HG02852 (cell line): ENCODE results near the gene ARPC5.
"Not testable (repeated sequence)": the region's sequence is repeated elsewhere in the genome, so short reads cannot be mapped to it uniquely, and the experiment has no call there.

Experiments used
- ATAC-seq: cut with Tn5 transposase; IDR thresholded peaks from one replicate; pipeline ENCODE4 v1.9.1; 2021; ENCODE audit warnings: mild to moderate bottlenecking, moderate library complexity; ENCODE audit not compliant: unreplicated experiment

Gene ARPC5

GRCh38 chr1:183646776-183647175 is 11.2 kb upstream of the ARPC5 start:
- ATAC-seq, result no peak

DNA sequence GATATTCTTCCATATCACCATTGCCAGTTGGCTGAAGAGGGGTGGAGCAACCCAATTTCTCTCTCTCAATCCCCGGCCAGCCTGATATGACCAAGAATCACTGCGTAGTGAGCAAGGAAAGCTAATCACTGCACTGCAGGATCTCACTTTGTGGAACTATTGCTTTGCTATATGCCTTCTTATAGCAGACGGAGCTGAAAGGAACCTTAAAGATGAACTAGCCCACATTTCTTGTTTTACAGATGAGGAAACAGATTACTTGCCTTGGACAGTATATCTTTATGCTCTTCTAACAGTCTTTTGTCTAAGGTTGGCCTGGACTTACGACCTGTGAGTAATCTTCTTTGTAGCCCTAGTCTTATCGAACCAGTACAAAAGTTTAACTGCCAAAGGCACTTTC is 9.9 kb upstream of the ARPC5 start:
- no peak for ATAC-seq

DNA sequence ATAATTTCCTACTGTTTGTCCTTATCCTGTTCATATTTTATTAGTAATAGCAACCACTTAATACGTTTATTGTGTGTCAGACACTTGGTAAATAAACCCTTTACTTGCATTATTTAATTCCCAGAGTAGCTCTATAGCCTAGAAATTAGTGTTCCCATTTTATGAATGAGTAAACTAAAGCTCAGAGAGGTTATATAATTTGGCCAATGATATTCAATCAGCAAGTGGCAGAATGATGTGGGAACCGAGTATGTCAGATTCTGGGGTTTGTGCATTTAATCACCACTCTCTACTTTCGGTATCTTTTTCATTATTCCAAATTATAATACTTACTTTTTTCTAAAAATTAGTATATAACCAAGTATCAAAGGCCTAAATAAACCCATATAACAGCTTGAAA is 6.6 kb upstream of the ARPC5 start:
- ATAC-seq, result no peak

DNA sequence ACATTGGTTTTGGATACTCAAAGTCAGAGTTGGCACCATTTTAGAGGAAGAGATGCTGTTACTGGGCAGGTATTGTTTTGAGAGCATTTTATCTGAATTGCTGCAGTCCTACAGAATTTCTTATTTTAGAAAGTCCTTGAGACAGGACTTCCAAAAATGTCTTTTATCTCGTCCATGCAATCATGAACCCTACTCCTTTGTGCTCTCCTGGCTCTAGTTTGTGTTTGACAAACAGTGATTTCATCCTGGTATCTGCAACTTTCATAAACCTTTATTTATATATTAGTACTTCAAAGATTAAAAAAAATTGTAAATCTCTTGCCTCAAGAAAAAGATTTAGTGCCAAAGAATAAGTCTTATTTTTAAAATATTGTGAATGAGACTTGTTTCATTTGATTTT is 4.6 kb upstream of the ARPC5 start:
- ATAC-seq, result no peak

DNA sequence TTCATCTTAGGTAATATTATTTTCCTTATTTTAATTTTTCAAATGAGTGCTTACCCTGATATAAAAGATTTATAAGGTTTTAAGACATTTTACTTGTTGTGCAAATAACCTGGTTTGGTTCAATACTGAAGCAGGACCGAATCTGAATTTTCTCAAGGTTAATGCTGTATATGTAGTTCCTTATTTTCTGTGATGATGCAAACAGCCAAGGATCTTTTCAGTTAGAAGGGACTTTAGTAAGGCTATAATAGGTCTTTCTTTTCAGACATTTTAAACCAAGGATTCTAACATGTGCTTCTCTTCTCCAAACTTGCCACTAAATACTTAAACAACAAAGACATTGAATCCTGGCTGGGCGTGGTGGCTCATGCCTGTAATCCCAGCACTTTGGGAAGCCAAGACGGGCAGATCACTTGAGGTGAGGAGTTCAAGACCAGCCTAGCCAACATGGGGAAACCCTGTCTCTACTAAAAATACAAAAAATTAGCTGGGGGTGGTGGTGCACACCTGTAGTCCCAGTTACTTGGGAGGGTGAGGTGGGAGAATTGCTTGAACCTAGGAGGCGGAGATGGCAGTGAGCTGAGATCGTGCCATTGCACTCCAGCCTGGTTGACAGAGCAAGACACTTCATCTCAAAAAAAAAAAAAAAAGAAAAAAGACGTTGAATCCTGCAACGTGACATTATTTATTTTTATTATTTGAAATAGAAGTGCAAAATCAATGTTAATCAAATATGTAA is 3.2 kb upstream of the ARPC5 start:
- ATAC-seq, result no peak

DNA sequence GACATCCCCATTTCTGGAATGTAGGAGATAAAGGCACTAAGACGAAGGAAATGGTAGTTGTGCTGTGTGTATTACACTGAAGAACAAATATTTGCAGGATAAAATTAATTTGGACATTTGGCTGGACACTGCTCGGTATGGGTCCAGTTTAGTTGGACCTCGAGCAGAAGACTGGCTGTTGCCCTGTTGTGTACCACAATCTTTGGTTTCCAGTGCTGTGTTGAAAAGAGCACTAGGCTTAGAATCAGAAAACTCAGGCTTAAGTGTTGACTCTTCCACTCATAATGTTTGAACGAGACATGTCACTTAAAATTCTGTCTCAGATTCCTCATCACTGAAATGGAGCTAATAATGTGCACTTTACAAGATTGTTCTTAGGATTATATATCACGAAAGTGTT is 1.2 kb upstream of the ARPC5 start:
- no peak for ATAC-seq

GRCh38 chr1:183636334-183636682 is 725 bp upstream of the ARPC5 start:
- no peak for ATAC-seq

DNA sequence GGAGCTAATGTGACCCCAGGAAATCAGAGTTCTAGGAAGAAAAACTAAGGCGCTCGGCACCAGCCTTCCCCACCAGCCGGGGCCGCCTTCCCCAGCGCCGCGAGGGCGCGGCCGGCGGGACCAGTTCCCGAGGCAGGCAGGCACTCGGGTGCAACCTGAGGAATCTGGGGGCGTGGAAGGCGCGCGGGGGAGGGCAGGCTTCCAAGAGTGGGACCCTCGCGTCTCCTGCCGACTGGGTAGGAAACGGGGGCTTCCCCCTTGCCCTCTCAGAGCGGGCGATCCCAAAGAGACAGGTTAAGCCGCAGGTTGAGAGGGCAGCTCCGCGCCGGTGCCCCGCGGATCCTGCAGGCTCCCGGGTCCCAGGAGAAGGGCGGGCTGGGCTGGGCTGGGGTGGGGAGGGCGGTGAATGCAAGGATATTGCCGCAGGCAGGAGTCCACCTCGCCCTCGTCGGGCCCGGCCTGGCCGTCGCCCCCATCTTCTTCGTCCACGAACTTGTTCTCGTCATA is 431 bp downstream of the ARPC5 start:
- ATAC-seq, result peak; percentile 11

DNA sequence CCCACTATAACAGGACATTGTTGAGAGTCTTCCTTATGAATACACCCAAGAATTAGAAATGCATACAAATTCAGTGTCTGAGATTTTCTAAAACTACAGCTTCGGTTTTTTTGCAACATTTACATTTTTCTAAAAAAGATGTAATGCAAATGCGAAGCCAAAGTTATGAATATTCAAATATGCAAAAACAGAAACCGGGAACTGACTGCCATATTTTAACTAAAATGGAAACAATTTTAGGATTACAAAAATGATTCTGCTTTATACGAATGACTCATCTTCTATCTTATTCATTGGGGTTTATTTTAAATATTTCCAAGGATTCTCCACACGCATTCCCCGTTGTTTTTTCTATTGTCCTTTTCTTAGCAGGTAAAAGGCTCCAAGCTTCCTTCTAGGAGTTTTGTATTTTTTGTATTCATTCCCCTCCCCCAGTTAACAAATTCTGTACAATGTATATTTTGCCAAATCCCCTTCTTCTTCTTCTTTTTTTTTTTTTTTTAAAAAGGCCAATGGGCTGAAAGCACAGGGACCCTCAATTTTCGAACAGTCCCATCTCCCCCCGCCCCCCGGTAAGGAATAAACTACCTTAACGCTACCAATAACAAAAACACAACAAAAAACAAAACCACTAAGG is 1.0 kb downstream of the ARPC5 start:
- no peak for ATAC-seq

DNA sequence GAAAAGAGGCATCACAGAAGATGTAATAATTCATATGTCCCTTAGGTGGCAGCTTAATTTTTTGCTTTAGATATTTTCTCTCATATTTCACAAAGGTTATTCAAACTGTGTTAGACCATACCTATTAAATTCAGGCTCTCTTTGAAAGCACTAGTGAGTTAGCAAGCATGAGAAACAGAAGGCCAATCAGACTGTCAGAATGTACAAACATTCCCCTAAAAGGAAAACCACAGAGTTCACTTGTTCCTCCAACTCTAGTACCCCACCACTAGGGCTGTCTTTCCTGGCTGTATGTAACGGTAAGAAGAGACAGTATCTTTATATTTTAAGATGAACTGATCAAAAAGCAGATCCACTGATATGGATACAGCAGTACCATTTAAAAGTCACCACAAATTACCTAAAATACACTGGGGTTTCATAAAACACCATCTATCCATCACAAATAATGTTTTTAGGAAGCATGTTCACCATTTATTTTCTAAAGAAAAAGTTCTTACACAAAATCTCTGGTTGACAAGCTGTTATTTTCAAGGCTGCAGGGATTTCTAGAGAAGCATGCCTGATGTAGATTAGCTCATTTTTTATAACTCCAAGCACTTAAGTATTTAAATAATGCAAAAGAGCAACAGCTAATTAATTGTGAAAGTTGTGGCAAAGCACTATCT is 1.8 kb downstream of the ARPC5 start:
- ATAC-seq, result peak; percentile 41

DNA sequence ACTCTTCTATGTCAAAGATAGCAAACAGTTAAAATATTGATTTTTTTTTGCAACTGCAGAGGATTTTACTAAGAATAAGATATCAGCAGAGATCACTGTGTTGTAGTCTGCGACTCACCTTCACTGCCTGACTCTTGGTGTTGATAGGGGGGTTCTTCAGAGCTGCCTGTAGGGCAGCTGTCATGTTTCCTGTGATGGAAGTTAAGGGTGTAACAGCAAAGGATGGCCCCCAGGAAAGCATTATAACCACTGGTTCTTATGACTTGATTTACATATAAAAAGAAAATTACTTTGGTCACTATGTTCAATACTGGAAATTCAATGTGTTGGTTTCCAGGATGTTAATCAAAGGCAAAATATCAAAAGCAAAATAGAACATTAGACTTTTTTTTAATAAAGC is 2.6 kb downstream of the ARPC5 start:
- ATAC-seq, result no peak

GRCh38 chr1:183632114-183632513 is 3.5 kb downstream of the ARPC5 start:
- ATAC-seq, result no peak

DNA sequence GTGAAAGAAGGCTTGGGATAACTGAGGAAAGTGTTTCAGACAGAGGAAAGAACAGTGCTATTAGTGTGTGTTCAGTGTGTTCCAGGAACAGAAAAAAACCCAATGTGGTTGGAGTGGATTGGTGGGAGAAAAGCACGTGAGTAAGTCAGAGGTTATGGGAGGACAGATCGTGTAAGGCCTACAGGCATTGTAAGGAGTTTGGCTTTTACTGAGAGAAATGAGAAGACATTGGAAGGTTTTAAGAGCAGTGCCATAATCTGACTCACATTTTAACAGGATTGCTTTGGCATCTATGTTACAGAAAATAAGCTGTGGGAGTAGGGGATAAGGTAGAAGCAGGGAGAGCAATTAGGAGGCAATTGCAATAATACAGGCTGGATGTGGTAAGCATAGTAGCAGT is 4.8 kb downstream of the ARPC5 start:
- ATAC-seq, result no peak

- ATAC-seq, result no peak
These were observed 7.0 kb downstream of the ARPC5 start for GRCh38 chr1:183628537-183628936.

DNA sequence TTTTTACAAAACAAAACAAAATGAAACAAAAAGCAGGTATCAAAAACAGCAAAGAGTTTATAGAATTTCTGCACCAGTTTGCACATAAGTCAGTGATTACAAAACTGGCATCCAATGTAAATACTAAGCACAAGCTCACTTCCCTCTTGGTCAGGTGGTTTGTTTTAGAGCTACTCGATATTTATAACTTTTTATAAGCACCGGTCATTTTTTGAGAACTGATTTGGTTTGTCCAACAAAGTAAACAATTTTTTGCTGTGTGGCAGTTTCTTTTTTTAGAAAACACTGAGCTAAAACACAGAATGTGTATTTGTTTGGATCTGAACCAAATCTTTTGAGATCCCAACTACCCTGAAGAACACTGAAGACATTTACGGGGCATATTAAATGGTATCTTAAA is 9.3 kb downstream of the ARPC5 start:
- not testable (repeated sequence) for ATAC-seq

GRCh38 chr1:183622884-183623785 is 12.4 kb downstream of the ARPC5 start:
- peak; percentile 81 for ATAC-seq

DNA sequence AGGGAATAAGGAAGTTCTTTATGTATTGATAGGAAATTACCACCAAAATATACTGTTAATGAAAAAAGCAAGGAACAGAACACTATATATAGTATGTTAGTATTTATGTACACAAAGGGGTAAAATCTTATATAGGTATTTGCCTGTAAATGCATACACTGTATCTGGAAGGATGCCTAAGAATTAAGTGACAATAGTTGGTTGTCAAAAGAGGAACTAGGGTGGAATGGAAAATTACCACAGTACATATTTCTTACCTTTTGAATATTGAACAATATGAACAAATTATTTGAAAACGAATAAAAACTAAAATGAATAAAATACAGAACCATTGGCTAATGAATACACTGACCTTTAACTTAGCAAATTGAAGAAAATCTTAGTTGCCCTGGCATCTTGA is 13.6 kb downstream of the ARPC5 start:
- ATAC-seq, result no peak

DNA sequence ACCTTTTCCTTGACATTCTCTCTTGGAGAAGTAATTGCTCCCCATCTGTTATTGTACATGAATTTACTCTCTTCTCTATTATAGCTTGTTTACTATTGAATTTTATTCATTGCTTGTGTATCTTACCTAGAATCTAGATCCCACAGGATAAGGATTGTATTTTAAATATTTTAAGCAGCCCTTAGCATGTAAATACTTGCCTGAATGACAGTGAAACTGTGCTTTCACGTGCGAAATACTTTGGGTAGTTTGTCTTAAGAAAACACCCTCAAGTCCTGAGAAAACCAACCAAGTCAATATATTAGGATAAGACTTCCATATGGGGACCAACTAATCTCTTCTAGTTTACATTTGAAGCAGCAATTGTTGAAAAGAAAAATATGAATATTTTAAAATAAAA is 15.3 kb downstream of the ARPC5 start:
- no peak for ATAC-seq

DNA sequence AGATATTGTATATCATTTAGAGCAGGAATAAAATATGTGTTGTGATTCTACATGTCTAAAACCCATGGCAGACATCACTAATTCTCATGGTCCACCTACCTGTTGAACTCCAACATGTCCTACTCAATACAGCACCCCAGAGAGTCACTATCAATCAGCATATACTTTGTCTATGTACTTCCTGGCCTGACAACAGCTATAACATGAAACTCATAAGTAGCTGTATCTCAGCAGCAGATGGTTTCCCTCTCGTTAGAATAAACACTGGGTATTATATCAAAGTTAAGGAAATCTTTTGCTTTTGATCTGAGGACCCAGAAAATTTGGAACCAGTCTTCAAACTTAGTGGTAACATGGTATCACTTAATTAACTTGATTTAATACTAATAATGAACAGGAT is 15.8 kb downstream of the ARPC5 start:
- no peak for ATAC-seq

- ATAC-seq, result not testable (repeated sequence)
These were observed 17.4 kb downstream of the ARPC5 start for GRCh38 chr1:183618202-183618601.

DNA sequence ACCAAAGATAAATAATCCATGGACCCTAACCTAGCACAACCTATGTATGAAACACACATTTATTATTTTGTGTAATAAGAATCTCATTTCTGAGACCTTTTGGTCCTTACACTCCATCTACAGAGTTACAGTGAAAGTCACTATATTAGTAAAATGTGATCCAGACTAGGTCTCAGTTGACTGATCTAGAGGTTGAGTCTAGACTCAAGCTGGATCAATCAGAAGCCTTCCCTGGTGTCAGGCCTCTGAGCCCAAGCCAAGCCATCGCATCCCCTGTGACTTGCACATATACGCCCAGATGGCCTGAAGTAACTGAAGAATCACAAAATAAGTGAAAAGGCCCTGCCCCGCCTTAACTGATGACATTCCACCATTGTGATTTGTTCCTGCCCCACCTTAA is 22.6 kb downstream of the ARPC5 start:
- not testable (repeated sequence) for ATAC-seq
